ENCODE results near the gene LTB.

GRCh38 chr6:31541059-31541657 is 41.1 kb downstream of the LTB start:
- no peak for TF ChIP-seq CTCF (IDR thresholded peaks at IDR 0.05)
- no peak for TF ChIP-seq POLR2A (IDR thresholded peaks at IDR 0.05)

All from thyroid gland (tissue), 4 donors.